Posterior vena cava (tissue), 2 donors: ENCODE data around the gene POU4F1. TPM values are rescaled to one million over a fixed set of nuclear protein-coding genes. Genes with fewer than 3 reads are reported as not detected.

ENCODE experiments used
- DNase-seq: peaks from one replicate; pipeline ENCODE4 v3.0.0-alpha.2; 2020; ENCODE audit warnings: low spot score
- intact Hi-C, 2 donors: fragments of 100-400 bp; cut with DNase I; formaldehyde crosslinking; loops; one replicate each; pipeline versions ENCODE4 v1.14.1 to v1.14.2; 2022 to 2023
- total RNA-seq, 2 donors: library from RNA; stranded (reverse); fragmentation: NEBNext Ultra II Directional; extraction: Animal tissue kit (Norgen Biotek cat#: 25700); gene quantifications; one replicate each; pipeline ENCODE4 v1.2.1, GENCODE V29; 2021
- donor health status: DM: yes; HTN: yes; CAD: no.
- donor health status: DM: yes; HTN: yes; CAD: no.

The POU4F1 gene
- total RNA-seq, 2 donors from 2014 or later: not detected

- intact Hi-C loops: no loop called here
- DNase-seq: no peak
These were observed 7.6 kb downstream of the POU4F1 start for GRCh38 chr13:78595495-78596398.

GRCh38 chr13:78594456-78594975 is 8.8 kb downstream of the POU4F1 start:
- intact Hi-C loops: no loop called here
- no peak for DNase-seq

- intact Hi-C loops: no loop called here
- no peak for DNase-seq
These were observed 9.5 kb downstream of the POU4F1 start for GRCh38 chr13:78593652-78594455.

DNA sequence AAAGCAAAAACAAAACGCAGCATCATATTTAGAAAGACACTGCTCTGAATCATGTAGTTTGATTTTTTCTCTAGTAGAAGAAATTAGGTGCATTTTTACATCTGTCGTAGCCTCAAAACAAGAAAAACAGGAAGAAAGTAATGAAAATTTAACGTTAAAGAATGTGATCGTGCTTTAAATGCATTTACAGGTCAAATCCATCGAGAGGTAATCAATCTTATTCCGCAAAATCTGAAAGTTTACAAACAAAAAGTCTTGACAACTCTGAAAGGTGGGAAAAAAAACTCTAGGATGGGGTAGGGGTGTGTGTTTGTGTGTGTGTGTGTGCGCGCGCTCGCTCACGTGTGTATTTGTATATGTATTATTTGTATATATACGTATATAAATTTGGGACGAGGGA is 10.2 kb downstream of the POU4F1 start:
- intact Hi-C loops: no loop called here
- no peak for DNase-seq

GRCh38 chr13:78592584-78592983 is 10.8 kb downstream of the POU4F1 start:
- DNase-seq: no peak
- intact Hi-C loops: no loop called here

DNA sequence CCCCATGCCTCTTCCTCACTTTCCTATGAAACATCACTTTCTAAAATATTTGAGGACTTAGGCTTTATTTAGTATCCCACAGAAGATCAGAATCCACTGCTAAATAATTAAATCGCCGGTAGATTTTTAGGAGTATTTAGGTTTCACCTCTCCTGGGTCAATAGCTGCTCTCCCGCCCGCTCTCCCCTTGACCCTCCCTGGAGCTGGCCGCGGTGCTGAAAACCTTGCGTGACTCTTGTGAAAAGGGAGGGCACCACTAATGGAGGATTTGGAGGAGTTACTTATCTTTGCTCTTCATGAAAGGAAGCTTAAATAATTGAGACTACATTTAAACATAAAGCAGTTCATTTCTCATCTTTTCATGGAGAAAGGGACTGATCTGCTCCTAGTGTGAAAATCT is 14.1 kb downstream of the POU4F1 start:
- DNase-seq: no peak
- intact Hi-C loops: no loop called here

GRCh38 chr13:78587395-78587794 is 16.0 kb downstream of the POU4F1 start:
- intact Hi-C loops: no loop called here

GRCh38 chr13:78586706-78587105 is 16.6 kb downstream of the POU4F1 start:
- intact Hi-C loops: no loop called here
- no peak for DNase-seq

More at GRCh38 chr13:78587395-78587794, 16.0 kb downstream of the POU4F1 start:
- no peak for DNase-seq

- intact Hi-C loops: no loop called here
These were observed 27.1 kb downstream of the POU4F1 start for GRCh38 chr13:78576261-78576660.

DNA sequence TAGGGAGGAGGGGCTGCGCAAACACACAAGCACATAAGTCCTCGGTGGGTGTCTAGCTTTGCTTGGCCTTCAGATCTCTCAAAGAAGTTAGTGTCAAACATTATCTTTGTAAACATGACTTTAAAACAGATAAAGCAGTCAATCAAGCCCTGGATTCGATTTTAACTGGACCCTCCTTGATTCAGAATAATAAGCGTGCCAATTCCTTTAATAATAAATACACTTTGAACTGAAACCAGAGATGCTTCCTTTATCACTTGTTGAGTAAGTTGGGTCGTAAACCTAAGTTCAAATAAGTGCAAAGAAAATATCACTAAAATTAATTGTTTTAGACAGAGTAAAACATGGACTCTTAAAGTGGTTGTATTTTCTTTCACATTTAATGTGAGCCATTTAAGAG is 30.9 kb downstream of the POU4F1 start:
- DNase-seq: no peak
- intact Hi-C loops: no loop called here

More at GRCh38 chr13:78576261-78576660, 27.1 kb downstream of the POU4F1 start:
- DNase-seq: no peak

- DNase-seq: no peak
- intact Hi-C loops: no loop called here
These were observed 34.3 kb downstream of the POU4F1 start for GRCh38 chr13:78569029-78569428.

- intact Hi-C loops: no loop called here
These were observed 36.7 kb downstream of the POU4F1 start for GRCh38 chr13:78566631-78567030.

GRCh38 chr13:78562237-78562889 is 41.0 kb downstream of the POU4F1 start:
- intact Hi-C loops: no loop called here
- no peak for DNase-seq

More at GRCh38 chr13:78566631-78567030, 36.7 kb downstream of the POU4F1 start:
- DNase-seq: no peak

Other genes with a start within 250 kb of the POU4F1 start
- gene OBI1, start 55.6 kb upstream of the POU4F1 start, total RNA-seq: 1 to 10 TPM; 8.9 to 9.1 TPM